Activated T-cell treated with anti-CD3 and anti-CD28 coated beads, Interleukin-2, amount 50 U/mL, for 1 hour (primary cell): ENCODE measurements around the gene S100A14.
A peak's percentile ranks its signal among the peaks of the same experiment; 100 is the strongest.
"Not testable (repeated sequence)": the region's sequence is repeated elsewhere in the genome, so short reads cannot be mapped to it uniquely, and the experiment has no call there.

Experiments used
- DNase-seq: peaks from one replicate; pipeline ENCODE4 v3.0.0-alpha.2; 2020

The S100A14 gene

DNA sequence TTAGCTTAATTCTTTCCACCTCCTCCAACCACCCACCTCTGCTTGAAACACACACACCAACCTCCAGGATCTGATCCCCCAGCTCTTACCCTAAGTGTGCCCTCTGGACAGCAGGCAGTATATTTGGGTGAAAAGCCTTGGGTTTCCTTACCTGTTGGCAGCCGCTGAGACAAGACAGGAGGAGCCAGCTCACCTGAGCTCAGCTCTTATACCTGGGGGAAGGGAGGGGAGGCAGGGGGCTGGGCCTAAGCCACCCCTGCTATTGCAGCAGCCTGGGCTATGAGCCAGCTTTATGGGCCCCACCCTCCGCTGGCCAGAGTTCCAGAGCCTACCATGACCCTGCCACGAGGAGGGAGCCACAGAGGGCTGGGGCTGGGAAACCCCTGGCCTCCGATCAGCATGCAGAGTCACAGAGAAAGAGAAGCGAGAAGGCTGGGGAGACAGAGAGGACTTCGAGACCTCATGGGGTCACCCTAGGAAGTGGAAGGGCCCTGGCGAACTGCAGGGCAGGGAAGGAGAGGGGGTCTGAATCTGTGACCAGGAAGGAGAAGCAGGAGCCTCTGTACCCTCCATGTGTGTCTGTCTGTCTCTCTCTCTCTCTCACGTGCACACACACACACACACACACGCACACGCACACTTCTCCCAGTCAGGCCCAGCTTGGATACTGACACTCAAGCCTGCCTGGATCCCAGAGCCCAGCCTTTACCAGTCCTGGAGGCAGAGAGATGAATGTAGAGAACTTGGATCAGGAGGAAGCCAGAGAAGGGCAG lies at the start of gene S100A14:
TSS of gene S100A14 (minus strand) at position 182 of the 773 bp plus-strand sequence. CDS start 467 bp downstream, outside the sequence.
- DNase-seq = no peak

DNA sequence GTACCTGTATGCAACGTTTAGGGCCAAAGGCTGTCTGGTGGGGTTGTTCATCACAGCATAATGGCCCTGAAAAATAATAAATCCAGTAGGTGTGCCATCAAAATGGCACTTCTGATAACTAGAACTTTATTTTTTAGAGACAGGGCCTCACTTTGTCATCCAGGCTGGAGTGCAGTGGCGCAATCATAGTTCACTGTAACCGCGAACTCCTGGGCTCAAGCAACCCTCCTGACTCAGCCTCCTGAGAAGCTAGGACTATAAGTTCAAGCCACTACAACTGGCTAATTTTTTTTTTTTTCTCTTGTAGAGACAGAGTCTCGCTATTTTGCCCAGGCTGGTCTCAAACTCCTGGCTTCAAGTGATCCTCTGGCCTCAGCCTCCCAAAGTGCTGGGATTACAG lies 47.1 kb upstream of the S100A14 start:
- no peak for DNase-seq

DNA sequence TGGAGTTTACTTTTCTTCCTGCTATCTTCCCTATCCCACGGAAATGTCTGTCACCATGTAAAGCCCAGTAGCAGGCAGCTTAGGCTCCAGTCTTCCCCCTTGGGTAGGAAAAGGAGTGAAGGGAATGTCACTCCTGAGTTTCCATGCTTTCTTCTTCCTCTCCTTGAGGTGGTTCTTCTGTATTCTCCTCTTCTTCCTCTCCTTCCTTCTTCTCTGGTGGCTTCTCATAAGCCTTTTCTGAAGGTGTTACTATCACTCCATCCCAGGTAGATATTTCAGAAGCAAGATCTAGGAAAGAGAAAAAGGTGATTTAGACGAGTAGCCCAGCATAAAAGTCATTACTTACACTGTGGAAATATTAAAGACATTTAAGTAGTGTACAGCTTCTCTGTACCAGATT lies 46.1 kb upstream of the S100A14 start:
- DNase-seq = no peak

DNA sequence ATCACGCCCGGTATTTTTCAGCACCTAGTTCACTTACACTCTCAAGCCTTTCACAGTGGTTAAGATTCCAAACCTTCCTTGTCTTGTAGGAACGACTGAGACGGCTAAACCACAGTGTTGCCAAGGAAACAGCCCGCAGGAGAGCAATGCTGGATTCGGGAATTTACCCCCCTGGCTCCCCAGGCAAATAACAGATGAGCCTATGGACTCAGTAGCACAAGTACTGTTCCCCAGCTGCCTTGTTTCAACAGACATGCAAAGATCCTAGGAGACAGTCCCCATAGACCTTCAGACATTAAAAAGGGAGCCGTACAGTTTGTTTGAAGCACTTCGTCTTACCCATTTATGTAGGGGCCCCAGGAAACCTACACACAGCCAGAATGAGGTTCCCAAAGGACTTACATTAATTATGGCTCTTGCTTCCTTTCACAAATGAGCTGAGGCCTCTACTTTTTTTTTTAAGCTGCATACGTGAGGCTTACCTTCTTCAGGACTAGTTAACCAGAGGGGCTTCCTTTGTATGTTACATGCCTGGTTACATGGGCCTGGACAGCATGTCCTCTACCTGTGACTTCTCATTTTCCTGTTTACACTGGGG lies 45.1 kb upstream of the S100A14 start:
- no peak for DNase-seq

DNA sequence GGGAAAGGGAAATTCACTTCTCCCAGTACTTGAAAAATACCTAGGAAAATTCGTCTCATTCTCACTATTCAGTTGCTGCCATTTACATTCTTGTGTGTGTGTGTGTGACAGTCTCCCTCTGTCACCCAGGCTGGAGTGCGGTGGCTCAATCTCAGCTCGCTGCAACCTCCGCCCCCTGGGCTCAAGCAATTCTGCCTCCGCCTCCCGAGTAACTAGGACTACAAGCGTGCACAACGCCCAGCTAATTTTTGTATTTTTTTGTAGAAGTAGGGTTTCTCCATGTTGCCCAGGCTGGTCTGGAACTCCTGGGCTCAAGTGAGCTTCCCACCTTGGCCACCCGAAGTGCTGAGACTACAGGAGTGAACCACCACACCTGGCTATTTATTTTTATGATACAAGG lies 43.5 kb upstream of the S100A14 start:
- no peak for DNase-seq

DNA sequence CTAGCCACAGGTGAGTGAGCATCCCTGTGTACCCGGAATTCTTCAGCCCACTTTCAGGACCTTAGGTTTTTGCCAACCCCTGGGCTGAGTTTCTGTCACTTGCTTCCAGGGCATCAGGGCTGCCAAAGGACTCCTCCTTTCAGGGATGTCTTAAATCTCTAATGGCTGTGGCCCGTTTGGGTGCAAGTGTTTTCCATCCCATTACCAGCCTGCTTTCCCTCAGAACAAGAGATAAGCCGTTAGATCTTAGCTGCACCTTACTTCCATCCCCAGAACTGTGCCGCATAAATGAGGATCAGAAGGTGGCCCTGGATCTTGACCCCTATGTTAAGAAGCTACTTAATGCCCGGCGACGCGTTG lies 43.0 kb upstream of the S100A14 start:
- DNase-seq = no peak

DNA sequence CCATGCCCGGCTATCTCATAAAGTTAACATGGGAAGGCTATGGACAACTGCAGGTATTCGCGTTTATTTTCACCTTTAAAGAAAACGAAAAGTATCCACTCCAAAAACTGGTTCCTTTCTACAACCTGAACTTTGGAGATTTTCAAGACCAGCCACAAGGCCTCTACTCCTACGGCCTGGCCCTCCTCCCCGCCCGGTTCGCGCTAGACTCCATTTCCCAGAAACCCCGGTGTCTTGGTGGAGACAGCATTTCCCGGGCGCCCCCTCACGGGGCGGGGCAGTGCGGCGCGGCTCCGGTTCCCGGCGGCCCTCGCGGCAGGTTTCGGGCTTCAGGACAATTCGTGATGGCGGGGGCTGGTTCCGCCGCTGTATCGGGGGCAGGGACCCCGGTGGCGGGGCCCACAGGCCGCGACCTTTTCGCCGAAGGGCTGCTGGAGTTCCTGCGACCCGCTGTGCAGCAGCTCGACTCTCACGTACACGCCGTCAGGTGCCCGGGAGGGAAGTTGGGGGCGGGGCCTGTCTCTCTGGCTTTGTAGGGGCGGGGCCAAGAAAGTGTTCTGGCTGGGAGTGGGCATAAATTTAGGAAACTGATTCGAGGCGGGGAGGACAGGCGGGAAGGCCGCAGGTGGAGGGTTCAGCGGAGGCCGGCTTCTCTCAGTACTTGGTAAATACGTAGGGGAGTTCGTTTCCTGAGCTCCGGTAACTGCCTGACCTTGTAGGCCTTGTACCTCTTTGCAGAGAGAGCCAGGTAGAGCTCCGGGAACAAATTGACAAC lies 42.5 kb upstream of the S100A14 start, which contains the start of gene SNAPIN:
TSS of gene SNAPIN (plus strand) at position 304 of the 775 bp plus-strand sequence. CDS start at position 345, 41 bp downstream.
- peak; percentile 92 for DNase-seq

DNA sequence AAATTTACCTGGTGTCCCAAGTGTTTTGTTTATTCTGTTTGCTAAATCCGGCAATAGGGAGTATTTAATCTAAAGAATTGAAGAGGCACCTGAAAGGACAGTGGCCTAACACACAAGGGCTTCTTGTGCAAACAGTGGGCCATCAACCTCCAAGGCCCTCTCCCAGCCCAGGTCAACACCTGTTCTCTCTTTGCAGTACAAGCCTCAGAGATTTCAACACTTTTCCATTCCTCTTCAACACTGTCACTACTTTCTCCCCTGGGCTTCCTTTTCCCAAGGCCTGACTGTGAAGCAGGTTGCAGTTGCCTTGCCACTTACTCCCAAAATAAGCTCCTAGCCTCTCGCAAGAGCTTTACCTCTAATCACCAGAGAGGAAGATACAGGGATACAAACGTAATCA lies 39.2 kb upstream of the S100A14 start:
- no peak for DNase-seq

DNA sequence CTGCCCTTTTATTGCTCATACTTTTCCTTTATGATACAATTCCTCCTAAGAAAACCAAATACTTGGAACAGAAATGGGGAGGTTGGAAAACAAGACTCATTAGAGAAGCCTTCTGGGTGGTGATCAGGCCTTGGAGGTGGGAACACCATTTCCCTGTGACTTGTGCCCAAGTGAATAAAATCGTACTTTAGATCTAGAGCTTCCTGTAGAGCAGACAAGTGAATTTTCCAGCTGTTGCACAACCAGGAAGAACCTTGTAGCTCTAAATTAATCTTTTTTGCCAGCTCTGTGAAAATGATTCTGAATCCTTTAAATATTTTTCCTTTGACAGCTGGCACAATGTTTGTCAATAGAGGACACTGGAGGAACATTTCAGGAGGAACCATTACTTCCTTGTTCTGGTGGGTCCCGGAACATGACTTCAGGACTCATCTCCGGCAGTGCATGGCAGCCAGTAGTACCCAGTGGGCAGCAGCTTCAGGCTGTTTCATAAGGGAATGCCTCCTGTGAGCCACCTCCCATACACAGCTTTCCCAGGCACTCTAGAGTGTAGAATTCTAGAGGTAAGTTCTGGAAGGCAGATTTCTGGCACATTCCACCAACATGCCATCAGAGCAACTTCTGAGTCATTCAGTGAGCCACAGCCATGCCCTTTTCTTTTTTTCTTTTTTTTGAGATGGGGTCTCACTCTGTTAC lies 36.8 kb upstream of the S100A14 start:
- DNase-seq = no peak

DNA sequence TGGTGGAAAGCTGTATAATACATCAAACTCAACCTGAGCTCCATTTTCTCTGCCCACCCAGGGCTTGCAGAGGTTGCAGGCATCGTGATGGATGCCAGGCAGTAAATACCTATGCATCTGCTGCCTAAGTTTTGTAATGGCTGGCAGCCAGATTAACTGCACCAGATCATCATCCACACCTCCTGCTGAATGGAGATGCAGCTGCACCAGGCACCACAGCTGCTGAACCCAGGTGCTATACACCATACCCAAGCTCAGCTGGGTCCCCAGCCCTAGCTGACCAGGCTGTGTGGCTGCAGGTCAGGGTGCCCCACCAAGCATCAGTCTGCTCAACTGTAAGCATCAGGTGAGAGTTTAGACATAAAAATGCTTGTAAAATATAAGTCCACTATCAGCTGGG lies 35.6 kb upstream of the S100A14 start:
- DNase-seq = no peak

DNA sequence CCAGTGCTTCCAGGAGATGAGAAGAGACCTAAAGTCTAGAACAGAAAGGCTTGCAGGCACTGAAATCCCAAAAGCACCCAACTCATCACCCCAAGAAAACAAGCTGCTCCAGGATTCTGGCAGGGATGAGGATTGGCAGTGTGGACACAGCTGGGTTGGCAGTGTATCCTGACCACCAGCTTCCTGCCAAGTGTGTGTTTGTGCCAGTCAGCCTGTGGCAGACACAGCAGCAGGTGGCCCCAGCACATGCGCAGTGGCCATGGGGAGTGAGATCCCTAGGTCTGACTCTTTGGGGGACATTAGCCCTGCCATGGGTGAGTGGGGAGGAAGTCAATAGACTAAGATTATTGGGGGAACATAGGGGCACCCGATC lies 33.7 kb upstream of the S100A14 start:
- DNase-seq = no peak

DNA sequence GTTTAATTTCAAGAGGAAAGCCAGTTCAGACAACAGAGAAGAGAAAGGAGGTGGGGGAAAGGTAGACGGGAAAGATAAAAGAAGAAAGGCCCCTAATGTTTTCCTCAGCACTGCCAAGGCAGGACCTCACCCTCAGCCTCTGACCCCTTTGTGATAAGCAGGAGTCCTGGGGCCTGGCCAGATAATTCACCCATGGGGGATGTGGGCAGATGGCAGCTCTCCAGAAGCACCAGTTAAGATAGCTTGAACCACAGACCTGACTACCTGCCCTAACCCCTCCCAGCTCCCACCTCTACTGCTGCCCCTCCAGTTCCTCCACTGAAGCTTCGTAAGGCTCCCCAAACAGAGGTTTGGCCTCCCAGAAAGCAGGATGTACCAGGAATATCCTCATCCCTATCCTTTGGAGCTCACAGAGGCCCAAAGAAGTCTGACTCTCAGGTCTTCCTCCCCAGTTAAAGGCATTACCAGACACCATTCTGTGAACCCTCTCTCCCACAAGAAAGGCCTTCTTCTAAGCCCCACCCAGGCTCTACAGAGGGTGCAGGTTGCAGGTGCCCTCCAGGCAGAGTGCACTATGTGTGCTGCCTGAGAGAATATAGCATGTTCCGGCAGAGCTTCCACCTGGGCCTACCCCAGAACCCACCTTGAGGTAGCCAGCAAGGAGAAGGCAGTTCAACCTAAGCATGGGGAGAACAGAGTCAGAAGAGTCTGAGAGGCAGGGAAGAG lies 33.2 kb upstream of the S100A14 start:
- DNase-seq = peak; percentile 36

DNA sequence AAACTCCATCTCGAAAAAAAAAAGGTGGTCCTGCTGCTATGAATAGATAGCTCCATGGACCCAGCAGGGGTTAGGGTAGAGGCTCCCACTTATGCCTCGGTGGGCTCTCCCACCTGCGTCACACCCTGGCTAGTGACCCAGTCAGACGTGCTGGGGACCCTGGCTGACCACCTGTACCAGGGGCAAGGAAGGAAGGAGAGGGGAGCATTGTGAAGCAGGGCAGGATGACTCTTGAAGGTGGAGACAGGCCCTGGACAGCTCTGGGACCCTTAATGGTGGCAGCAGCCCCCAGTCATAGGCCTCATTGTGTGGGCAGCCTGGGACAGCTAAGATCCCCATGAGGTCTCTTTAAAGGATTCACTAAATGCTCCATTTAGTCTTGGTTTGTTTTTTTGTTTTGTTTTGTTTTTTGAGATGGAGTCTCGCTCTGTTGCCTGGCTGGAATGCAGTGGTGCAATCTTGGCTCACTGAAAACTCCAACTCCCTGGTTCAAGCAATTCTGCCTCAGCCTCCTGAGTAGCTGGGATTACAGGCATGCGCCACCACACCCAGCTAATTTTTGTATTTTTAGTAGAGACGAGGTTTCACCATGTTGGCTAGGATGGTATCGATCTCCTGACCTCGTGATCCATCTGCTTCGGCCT lies 32.0 kb upstream of the S100A14 start:
- DNase-seq = no peak

DNA sequence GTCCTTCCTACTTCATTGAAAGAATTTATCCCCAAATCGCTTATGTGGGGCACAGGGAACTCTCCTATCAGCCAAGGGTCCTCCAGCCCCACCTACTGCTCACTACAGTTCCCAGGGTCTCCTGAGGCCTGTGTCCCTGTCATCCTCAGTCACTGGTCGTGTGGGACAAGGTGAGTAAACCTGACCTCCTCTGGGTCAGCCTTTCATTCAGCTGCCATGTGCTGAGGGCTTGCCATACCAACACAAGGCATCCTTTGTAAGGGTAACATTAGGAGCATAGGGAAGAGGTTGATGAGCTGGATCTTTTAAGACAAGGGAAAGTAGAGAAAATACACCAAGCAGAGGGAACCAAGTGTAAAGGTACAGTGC lies 31.2 kb upstream of the S100A14 start:
- DNase-seq = no peak

DNA sequence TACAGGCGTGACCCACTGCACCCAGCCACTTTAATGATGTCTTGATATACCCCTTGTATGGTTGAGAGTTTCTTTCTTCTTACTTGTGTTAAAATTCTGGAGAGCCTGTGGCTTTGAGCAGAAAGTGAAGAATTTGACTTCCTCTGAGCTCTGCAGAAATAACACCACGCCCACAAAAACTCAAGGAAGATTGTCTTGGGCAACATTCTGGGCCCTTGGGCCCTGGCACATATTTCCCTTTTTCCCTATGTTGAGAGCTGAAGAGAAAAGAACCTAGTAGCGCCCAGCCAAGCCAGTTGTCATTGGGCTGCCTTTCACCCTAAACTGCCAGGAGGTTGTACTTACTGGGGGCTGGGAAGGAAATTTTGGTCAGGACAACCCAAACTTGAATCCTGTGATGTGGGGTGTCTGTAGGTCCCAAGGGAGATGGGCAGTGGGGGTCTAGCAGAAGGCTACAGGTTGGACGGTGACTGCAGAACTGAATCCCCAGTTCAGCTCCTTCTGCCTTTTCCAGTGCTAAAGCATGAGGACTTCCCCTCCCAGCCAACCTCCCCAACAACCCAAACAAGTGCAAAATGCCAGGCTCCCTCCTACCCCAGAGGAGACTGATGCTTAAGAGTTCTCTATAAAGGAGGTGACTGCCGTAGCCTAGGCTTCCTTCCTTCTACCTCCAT lies 30.7 kb upstream of the S100A14 start:
- no peak for DNase-seq

DNA sequence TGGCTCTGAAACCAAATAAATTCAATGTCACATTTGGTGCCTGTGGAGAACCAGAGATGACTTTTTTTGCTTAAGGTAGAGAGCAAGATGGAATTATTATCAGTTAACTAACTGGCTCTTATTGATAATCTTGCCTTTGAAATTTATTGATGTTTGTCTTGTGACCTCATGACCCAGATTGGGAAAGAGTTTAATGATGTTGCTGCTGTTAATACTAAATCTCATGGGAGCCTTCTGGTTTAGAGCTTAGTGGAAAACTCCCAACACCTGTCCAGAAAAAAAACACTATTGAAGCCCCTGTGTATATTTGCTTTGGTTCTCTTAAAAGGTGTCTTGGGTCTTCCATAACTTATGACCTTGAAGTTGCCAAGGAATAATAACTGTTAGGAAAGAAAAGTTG lies 27.7 kb upstream of the S100A14 start:
- DNase-seq = no peak

DNA sequence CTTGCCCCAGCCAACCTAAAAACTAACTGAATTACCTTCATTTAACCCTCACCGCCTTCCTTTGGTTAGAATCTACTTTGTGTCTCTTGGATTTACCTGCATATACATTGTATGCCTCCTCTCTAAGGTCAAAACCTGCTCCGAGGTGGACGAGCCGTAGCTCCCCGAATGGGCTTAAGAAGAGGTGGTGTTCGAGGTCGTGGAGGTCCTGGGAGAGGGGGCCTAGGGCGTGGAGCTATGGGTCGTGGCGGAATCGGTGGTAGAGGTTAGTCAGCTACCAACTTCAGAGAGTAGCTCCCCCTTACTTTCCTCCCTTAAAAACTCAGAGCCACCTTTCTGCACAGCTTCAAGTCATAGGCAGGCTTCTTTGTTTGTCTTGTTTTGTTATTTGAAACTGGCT lies 27.0 kb upstream of the S100A14 start:
- no peak for DNase-seq

DNA sequence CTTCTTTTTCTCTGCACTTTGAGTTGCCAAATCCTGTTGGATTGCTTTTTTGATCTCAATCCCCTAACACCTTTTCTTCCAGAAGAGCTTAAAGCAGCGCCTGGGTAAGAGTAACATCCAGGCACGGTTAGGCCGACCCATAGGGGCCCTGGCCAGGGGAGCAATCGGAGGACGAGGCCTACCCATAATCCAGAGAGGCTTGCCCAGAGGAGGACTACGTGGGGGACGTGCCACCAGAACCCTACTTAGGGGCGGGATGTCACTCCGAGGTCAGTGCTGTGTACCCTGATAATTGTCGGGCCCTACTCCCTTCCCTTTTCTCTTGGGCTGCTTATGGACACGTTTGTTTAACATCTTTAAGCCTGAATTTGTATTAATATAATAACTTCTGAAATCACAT lies 26.0 kb upstream of the S100A14 start:
- no peak for DNase-seq

DNA sequence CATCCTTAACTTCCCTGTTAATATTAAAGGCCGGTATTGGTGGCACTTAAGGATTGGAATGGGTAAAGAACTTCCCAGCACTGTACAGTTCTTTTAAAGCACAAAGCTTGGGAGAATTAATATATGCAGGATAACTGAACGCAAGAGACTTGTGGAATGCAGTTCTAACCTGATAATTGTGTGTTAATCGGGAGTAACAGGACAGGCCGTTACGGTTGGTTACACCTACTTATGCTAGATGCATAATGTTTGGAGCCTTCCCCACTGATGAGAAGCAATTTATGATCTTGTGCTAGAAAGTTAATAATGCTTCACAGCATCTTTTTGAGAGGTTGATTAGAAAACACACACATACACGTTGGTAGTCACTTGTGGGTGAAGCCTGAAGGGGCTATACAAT lies 24.7 kb upstream of the S100A14 start:
- no peak for DNase-seq

DNA sequence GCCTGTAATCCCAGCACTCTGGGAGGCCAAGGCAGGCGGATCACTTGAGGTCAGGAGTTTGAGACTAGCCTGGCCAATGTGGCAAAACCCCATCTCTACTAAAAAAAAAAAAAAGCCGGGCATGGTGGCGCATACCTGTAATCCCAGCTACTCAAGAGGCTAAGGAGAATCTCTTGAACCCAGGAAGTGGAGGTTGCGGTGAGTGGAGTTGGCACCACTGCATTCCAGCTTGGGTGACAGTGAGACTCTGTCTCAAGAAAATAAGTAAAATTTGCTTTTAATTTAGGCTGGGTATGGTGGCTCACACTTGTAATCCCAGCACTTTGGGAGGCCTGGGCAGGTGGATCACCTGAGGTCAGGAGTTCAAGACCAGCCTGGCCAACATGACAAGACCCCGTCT lies 24.1 kb upstream of the S100A14 start:
- not testable (repeated sequence) for DNase-seq

DNA sequence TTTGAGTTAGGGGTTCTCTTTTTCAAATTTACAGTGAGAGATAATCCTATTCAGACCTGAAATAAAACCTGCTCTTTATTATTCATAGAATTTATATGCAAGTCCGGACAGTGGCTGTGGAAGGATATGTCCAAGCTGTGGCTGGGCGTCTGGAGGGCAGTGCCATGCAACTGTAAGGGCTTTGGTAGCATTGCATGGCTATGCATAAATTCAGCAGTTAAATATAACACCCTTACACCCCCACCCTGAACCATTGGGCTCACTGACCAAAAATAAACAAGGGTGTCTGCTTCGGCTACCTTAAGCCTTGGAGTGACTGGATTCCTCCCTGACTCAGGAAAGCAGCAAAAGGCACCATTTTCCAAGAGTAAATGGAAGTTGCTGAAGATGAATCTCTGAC lies 23.2 kb upstream of the S100A14 start:
- no peak for DNase-seq

DNA sequence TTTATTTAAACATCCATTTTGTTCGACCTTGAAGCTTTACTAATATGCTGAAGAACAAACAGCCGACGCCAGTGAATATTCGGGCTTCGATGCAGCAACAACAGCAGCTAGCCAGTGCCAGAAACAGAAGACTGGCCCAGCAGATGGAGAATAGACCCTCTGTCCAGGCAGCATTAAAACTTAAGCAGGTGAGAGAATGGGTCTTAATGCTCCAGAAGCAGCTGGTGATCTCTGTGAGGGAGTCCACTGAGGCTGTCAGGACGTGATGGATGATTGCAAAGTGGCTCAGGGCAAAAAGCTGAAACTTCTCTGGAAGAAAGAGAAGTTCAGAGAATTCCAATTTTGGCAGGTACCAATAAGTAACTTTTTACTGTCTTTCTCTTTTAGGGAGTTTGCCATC lies 22.1 kb upstream of the S100A14 start:
- no peak for DNase-seq
